Chondrocyte (in vitro differentiated cells): ENCODE measurements around the gene DAZAP1. TPM values are rescaled to one million over a fixed set of nuclear protein-coding genes. Genes with fewer than 3 reads are reported as not detected.
"Not testable (repeated sequence)": the region's sequence is repeated elsewhere in the genome, so short reads cannot be mapped to it uniquely, and the experiment has no call there.

Experiments used
- DNase-seq: peaks from one replicate; pipeline ENCODE4 v3.0.0; 2021; ENCODE audit warnings: mixed read lengths, low spot score
- H3K27ac Mint-ChIP-seq: one replicate; pipeline ENCODE4 v1.8.0; 2021; ENCODE audit warnings: mild to moderate bottlenecking, moderate library complexity, mixed read lengths; ENCODE audit not compliant: unreplicated experiment
- H3K27me3 Mint-ChIP-seq: 2 replicates; pipeline ENCODE4 v1.8.0; 2021; ENCODE audit warnings: low read depth, mixed read lengths
- H3K36me3 Mint-ChIP-seq: 2 replicates; pipeline ENCODE4 v1.8.0; 2021; ENCODE audit warnings: low read depth, mixed read lengths
- H3K4me1 Mint-ChIP-seq: 2 replicates; pipeline ENCODE4 v1.8.0; 2021; ENCODE audit warnings: low read depth, mild to moderate bottlenecking, mixed read lengths
- H3K4me3 Mint-ChIP-seq: one replicate; pipeline ENCODE4 v1.8.0; 2021; ENCODE audit warnings: mild to moderate bottlenecking, moderate library complexity, mixed read lengths; ENCODE audit not compliant: unreplicated experiment
- H3K9me3 Mint-ChIP-seq: 2 replicates; pipeline ENCODE4 v1.8.0; 2021; ENCODE audit warnings: low read depth, mixed read lengths
- CTCF ChIP-seq: fragments of 200-600 bp; sonication (generic); IDR thresholded peaks from 2 replicates; pipeline ENCODE4 v1.5.0; 2021; ENCODE audit warnings: antibody characterized with exemption, mild to moderate bottlenecking, moderate library complexity
- total RNA-seq: library from RNA; stranded (reverse); gene quantifications from 3 replicates; pipeline ENCODE4 v1.2.1, GENCODE V29; 2021

The DAZAP1 gene
- total RNA-seq, 1 donor from 2014 or later, result 88.0 TPM

GRCh38 chr19:1437609-1438008, 30.2 kb downstream of the DAZAP1 start:
- H3K36me3 Mint-ChIP-seq, result peaks cover 15% of the 10 kb centered on the region
- no peak for DNase-seq
- H3K27ac Mint-ChIP-seq, result peak overlapping the region; percentile 100
- no peak for TF ChIP-seq CTCF
- H3K27me3 Mint-ChIP-seq, result no peaks in the 10 kb centered on the region
- H3K9me3 Mint-ChIP-seq, result no peaks in the 10 kb centered on the region
- H3K4me1 Mint-ChIP-seq, result peaks cover 25% of the 10 kb centered on the region
- H3K4me3 Mint-ChIP-seq, result no peak overlapping the region

GRCh38 chr19:1438035-1438932, 30.9 kb downstream of the DAZAP1 start, which contains the start of gene RPS15:
Gene RPS15 (plus strand): TSS chr19:1438396. CDS start chr19:1438426, 30 bp downstream.
- peak; percentile 89 for TF ChIP-seq CTCF
- Mint-ChIP-seq H3K4me1 (peaks cover 25% of the 10 kb centered on the region), H3K36me3 (peaks cover 13% of the 10 kb centered on the region), H3K9me3 (no peaks in the 10 kb centered on the region), H3K27me3 (no peaks in the 10 kb centered on the region), H3K27ac (peak within 1 kb of the TSS; percentile 100), H3K4me3 (peak within 1 kb of the TSS; percentile 97)
- peak; percentile 98 for DNase-seq

GRCh38 chr19:1438933-1439354, 31.6 kb downstream of the DAZAP1 start:
- Mint-ChIP-seq H3K9me3 (no peaks in the 10 kb centered on the region), H3K27me3 (no peaks in the 10 kb centered on the region), H3K27ac (peak overlapping the region; percentile 78), H3K4me1 (peaks cover 28% of the 10 kb centered on the region), H3K4me3 (peak overlapping the region; percentile 97), H3K36me3 (peaks cover 13% of the 10 kb centered on the region)
- DNase-seq, result no peak
- no peak for TF ChIP-seq CTCF

GRCh38 chr19:1439525-1440417, 32.4 kb downstream of the DAZAP1 start:
- not testable (repeated sequence) for DNase-seq, H3K9me3 Mint-ChIP-seq, H3K27me3 Mint-ChIP-seq
- peak overlapping the region; percentile 63 for H3K27ac Mint-ChIP-seq
- peaks cover 30% of the 10 kb centered on the region for H3K4me1 Mint-ChIP-seq
- peaks cover 13% of the 10 kb centered on the region for H3K36me3 Mint-ChIP-seq
- peak overlapping the region; percentile 97 for H3K4me3 Mint-ChIP-seq

GRCh38 chr19:1440418-1440801, 33.0 kb downstream of the DAZAP1 start:
- Mint-ChIP-seq H3K4me1 (peaks cover 36% of the 10 kb centered on the region), H3K36me3 (peaks cover 13% of the 10 kb centered on the region), H3K4me3 (peak overlapping the region; percentile 48), H3K9me3 (no peaks in the 10 kb centered on the region), H3K27me3 (no peaks in the 10 kb centered on the region), H3K27ac (peak overlapping the region; percentile 8)
- DNase-seq, result no peak
- no peak for TF ChIP-seq CTCF
